KMS-11 (cell line): Measurements from ENCODE around the gene CACHD1.
"Not testable (repeated sequence)": the region's sequence is repeated elsewhere in the genome, so short reads cannot be mapped to it uniquely, and the experiment has no call there.

Source experiments
- H2AFZ ChIP-seq: fragments of 200-600 bp; sonication (generic); 2 replicates; pipeline ENCODE4 v1.6.1; 2016; ENCODE audit warnings: antibody characterized with exemption, mixed run types, low read depth
- H3K27ac ChIP-seq: fragments of 200-600 bp; sonication (generic); 2 replicates; pipeline ENCODE4 v1.6.1; 2016; ENCODE audit warnings: mild to moderate bottlenecking, mixed run types
- H3K27me3 ChIP-seq: fragments of 200-600 bp; sonication (generic); 2 replicates; pipeline ENCODE4 v1.6.1; 2017; ENCODE audit warnings: mild to moderate bottlenecking, low read depth, mixed run types, moderate library complexity; ENCODE audit not compliant: insufficient read depth
- H3K36me3 ChIP-seq: fragments of 200-600 bp; sonication (generic); 2 replicates; pipeline ENCODE4 v1.6.1; 2017; ENCODE audit warnings: mild to moderate bottlenecking, mixed run types; ENCODE audit not compliant: insufficient read depth
- H3K4me1 ChIP-seq: fragments of 200-600 bp; sonication (generic); 2 replicates; pipeline ENCODE4 v1.6.1; 2016; ENCODE audit warnings: mild to moderate bottlenecking, low read depth, mixed run types; ENCODE audit not compliant: poor library complexity, severe bottlenecking
- H3K4me2 ChIP-seq: fragments of 200-600 bp; sonication (generic); 2 replicates; pipeline ENCODE4 v1.7.0; 2016; ENCODE audit warnings: mild to moderate bottlenecking, mixed run types
- H3K4me3 ChIP-seq: fragments of 200-600 bp; sonication (generic); IDR thresholded peaks from 2 replicates; pipeline ENCODE4 v1.6.1; 2017; ENCODE audit warnings: low read depth, low read length, mixed read lengths; ENCODE audit not compliant: insufficient read depth
- H3K79me2 ChIP-seq: fragments of 200-600 bp; sonication (generic); 2 replicates; pipeline ENCODE4 v1.6.1; 2016; ENCODE audit warnings: low read depth, mixed run types; ENCODE audit not compliant: insufficient read depth
- H3K9ac ChIP-seq: fragments of 200-600 bp; sonication (generic); 2 replicates; pipeline ENCODE4 v1.6.1; 2016; ENCODE audit warnings: mild to moderate bottlenecking, mixed run types
- H4K20me1 ChIP-seq: fragments of 200-600 bp; sonication (generic); 2 replicates; pipeline ENCODE4 v1.6.1; 2016; ENCODE audit warnings: mild to moderate bottlenecking, mixed run types; ENCODE audit not compliant: insufficient read depth
- CTCF ChIP-seq: fragments of 200-600 bp; sonication (generic); conservative IDR thresholded peaks from 2 replicates; pipeline ENCODE4 v1.6.1; 2017; ENCODE audit warnings: low read depth, mild to moderate bottlenecking, antibody characterized with exemption, low read length, moderate library complexity, mixed read lengths

Gene CACHD1

GRCh38 chr1:64608005-64608650 lies 138.2 kb downstream of the CACHD1 start:
- Histone ChIP-seq H3K4me1 (no peaks in the 10 kb centered on the region), H3K27ac (no peak overlapping the region), H4K20me1 (no peaks in the 10 kb centered on the region), H3K4me3 (no peak overlapping the region), H3K27me3 (no peaks in the 10 kb centered on the region), H3K36me3 (no peaks in the 10 kb centered on the region), H3K4me2 (no peak overlapping the region), H3K9ac (no peak overlapping the region), H2AFZ (no peak overlapping the region), H3K79me2 (no peaks in the 10 kb centered on the region)
- TF ChIP-seq CTCF: no peak

GRCh38 chr1:64608651-64609048 lies 138.7 kb downstream of the CACHD1 start:
- Histone ChIP-seq H3K27me3 (no peaks in the 10 kb centered on the region), H3K4me3 (no peak overlapping the region), H3K36me3 (no peaks in the 10 kb centered on the region), H2AFZ (no peak overlapping the region), H3K79me2 (no peaks in the 10 kb centered on the region), H3K9ac (no peak overlapping the region), H4K20me1 (no peaks in the 10 kb centered on the region), H3K4me1 (no peaks in the 10 kb centered on the region), H3K27ac (no peak overlapping the region), H3K4me2 (no peak overlapping the region)
- no peak for TF ChIP-seq CTCF

GRCh38 chr1:64610950-64611349 lies 141.0 kb downstream of the CACHD1 start:
- not testable (repeated sequence) for H3K27me3 ChIP-seq, H4K20me1 ChIP-seq, H2AFZ ChIP-seq, H3K9ac ChIP-seq, H3K4me2 ChIP-seq, H3K36me3 ChIP-seq, H3K79me2 ChIP-seq, H3K4me1 ChIP-seq, H3K4me3 ChIP-seq, H3K27ac ChIP-seq

GRCh38 chr1:64616039-64616438 lies 146.1 kb downstream of the CACHD1 start:
- no peak overlapping the region for H3K4me2 ChIP-seq

More at GRCh38 chr1:64616039-64616438, 146.1 kb downstream of the CACHD1 start:
- Histone ChIP-seq H3K9ac (no peak overlapping the region), H3K4me3 (no peak overlapping the region), H2AFZ (no peak overlapping the region), H3K27me3 (no peaks in the 10 kb centered on the region), H3K27ac (no peak overlapping the region), H3K79me2 (no peaks in the 10 kb centered on the region), H3K4me1 (no peaks in the 10 kb centered on the region), H4K20me1 (no peaks in the 10 kb centered on the region), H3K36me3 (no peaks in the 10 kb centered on the region)
- no peak for TF ChIP-seq CTCF
